Measurements from ENCODE around the gene ITPRIP.

The ITPRIP gene

DNA sequence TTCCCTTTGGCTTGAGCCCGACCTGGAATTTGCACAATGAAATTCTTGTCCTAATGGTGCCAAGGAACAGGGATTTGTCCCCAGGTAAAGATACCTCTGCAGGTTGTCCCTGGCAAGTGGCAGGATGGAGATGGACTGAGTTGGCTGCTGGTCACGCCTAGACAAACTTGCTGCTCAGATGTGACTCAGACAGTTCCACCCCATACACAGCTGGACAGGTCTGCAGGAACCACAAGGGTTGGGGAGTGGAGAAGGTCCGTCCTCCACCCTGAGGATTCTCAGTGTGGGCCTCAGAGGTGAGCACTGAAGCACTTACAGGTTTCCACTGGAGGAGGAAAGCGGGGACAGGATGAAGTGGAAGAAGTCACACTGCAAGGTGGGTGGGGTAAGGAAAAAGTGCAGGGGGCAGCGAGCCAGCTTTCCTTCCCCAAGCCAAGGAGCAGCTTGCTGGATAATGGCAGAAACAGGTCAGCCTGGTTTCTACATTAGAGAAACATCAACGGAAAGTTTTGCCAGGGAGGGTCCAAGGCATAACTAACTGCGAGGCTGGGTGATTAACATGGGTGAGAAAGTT lies 20.5 kb downstream of the ITPRIP start:
- no peaks in the 10 kb centered on the region for H3K4me1 ChIP-seq (ENCODE audit: insufficient read depth, low read length)
- peaks cover 64% of the 10 kb centered on the region for H3K79me2 ChIP-seq (ENCODE audit: insufficient read depth, low read length)
- H3K4me2 ChIP-seq (ENCODE audit: insufficient read depth, low read length), result no peak overlapping the region
- H3K27ac ChIP-seq (ENCODE audit: low read length), result no peak overlapping the region
- peaks cover 94% of the 10 kb centered on the region for H4K20me1 ChIP-seq (ENCODE audit: insufficient read depth, low read length)
- no peaks in the 10 kb centered on the region for H3K27me3 ChIP-seq (ENCODE audit: insufficient read depth, low read length, poor library complexity)
- DNase-seq (no peak), ATAC-seq (ENCODE audit: insufficient read depth, low read depth) (no peak)
- no peak overlapping the region for H2AFZ ChIP-seq (ENCODE audit: low read depth, low read length)
- H3K9ac ChIP-seq (ENCODE audit: low read depth, low read length), result no peak overlapping the region
- peaks cover 35% of the 10 kb centered on the region for H3K36me3 ChIP-seq (ENCODE audit: insufficient read depth, low read length)
- no peak overlapping the region for H3K4me3 ChIP-seq (ENCODE audit: low read depth in 1 of 2, low read length in 2 of 2)
- no peaks in the 10 kb centered on the region for H3K9me3 ChIP-seq (ENCODE audit: insufficient read depth, low read length, severe bottlenecking)
- TF ChIP-seq EZH2 (IDR thresholded peaks at IDR 0.05; ENCODE audit: borderline replicate concordance, low read depth, low read length, severe bottlenecking), result no peak
- TF ChIP-seq, protein P1, sequence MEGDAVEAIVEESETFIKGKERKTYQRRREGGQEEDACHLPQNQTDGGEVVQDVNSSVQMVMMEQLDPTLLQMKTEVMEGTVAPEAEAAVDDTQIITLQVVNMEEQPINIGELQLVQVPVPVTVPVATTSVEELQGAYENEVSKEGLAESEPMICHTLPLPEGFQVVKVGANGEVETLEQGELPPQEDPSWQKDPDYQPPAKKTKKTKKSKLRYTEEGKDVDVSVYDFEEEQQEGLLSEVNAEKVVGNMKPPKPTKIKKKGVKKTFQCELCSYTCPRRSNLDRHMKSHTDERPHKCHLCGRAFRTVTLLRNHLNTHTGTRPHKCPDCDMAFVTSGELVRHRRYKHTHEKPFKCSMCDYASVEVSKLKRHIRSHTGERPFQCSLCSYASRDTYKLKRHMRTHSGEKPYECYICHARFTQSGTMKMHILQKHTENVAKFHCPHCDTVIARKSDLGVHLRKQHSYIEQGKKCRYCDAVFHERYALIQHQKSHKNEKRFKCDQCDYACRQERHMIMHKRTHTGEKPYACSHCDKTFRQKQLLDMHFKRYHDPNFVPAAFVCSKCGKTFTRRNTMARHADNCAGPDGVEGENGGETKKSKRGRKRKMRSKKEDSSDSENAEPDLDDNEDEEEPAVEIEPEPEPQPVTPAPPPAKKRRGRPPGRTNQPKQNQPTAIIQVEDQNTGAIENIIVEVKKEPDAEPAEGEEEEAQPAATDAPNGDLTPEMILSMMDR (IDR thresholded peaks at IDR 0.05; ENCODE audit: borderline replicate concordance, extremely low read depth, low read length, poor library complexity, severe bottlenecking), result no peak

DNA sequence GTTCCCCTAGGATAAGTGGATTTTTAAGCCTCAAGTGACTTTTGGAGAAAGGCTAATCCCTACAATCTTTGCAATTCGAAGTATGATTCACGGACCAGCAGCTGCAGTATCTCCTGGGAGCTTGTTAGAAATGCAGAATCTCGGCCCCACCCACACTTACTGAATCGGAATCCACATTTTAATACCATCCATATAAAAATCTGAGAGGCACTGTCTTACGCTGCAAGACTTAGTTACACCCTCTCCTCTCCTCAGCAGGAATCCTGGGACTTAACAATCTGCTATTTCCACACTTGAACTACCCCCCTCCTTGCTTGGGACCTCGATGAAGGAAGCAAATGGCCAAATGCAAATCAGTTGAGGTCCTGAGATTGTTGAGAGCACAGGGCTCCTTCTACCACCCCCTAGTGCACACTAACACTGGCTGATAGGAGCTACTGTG lies 21.0 kb downstream of the ITPRIP start:
- DNase-seq, result no peak
- H3K9me3 ChIP-seq (ENCODE audit: insufficient read depth, low read length, severe bottlenecking), result no peaks in the 10 kb centered on the region
- TF ChIP-seq, protein P1 (IDR thresholded peaks at IDR 0.05; ENCODE audit: borderline replicate concordance, extremely low read depth, low read length, poor library complexity, severe bottlenecking), result no peak
- TF ChIP-seq EZH2 (IDR thresholded peaks at IDR 0.05; ENCODE audit: borderline replicate concordance, low read depth, low read length, severe bottlenecking), result no peak
- ATAC-seq (ENCODE audit: insufficient read depth, low read depth), result no peak
- no peaks in the 10 kb centered on the region for H3K27me3 ChIP-seq (ENCODE audit: insufficient read depth, low read length, poor library complexity)
- peaks cover 58% of the 10 kb centered on the region for H3K79me2 ChIP-seq (ENCODE audit: insufficient read depth, low read length)
- peaks cover 94% of the 10 kb centered on the region for H4K20me1 ChIP-seq (ENCODE audit: insufficient read depth, low read length)
- H3K4me3 ChIP-seq (ENCODE audit: low read depth in 1 of 2, low read length in 2 of 2), result no peak overlapping the region
- H3K27ac ChIP-seq (ENCODE audit: low read length), result no peak overlapping the region
- peaks cover 40% of the 10 kb centered on the region for H3K36me3 ChIP-seq (ENCODE audit: insufficient read depth, low read length)
- H3K9ac ChIP-seq (ENCODE audit: low read depth, low read length), result no peak overlapping the region
- H3K4me2 ChIP-seq (ENCODE audit: insufficient read depth, low read length), result no peak overlapping the region
- no peaks in the 10 kb centered on the region for H3K4me1 ChIP-seq (ENCODE audit: insufficient read depth, low read length)
- no peak overlapping the region for H2AFZ ChIP-seq (ENCODE audit: low read depth, low read length)

DNA sequence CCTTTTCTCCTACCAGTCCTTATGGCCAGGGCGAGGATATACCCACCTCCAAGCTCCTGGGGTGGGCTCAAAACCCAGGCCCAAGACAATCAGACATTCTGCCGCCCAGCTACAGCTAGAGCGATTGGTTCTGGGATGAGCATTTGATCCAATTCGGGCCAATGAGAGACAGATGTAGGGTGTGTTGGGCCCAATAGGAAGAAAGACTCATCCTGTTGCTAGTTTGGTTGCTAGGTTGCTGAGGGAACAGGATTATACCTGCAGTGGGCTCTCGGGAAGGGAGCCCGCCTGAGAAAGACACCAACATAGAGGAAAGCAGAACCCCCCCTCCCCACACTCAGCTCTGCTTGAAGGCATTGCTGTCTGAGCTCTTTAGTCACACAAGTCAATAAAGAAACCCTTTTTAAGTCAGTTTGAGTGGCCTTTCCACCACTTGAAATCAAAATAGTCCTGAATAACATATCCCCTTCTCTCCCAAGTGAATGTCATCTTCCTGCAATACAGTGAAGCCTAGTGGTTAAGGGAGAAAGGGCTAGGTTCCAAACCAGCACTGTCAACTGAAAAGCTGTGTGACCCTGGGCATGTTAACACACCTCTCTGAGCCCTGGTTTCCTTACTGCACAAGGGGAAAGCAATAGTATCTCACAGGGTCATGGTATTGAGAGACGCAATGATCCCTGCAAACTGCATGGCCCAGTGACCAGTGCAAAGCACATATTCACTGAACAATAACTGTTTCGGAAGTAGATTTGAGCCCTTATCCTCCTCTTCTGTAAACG lies 21.8 kb downstream of the ITPRIP start:
- Histone ChIP-seq H3K27ac (ENCODE audit: low read length) (no peak overlapping the region), H3K27me3 (ENCODE audit: insufficient read depth, low read length, poor library complexity) (no peaks in the 10 kb centered on the region), H4K20me1 (ENCODE audit: insufficient read depth, low read length) (peaks cover 87% of the 10 kb centered on the region), H3K36me3 (ENCODE audit: insufficient read depth, low read length) (peaks cover 41% of the 10 kb centered on the region), H3K79me2 (ENCODE audit: insufficient read depth, low read length) (peaks cover 51% of the 10 kb centered on the region), H3K4me2 (ENCODE audit: insufficient read depth, low read length) (no peak overlapping the region), H3K9ac (ENCODE audit: low read depth, low read length) (no peak overlapping the region), H3K4me3 (ENCODE audit: low read depth in 1 of 2, low read length in 2 of 2) (no peak overlapping the region), H3K9me3 (ENCODE audit: insufficient read depth, low read length, severe bottlenecking) (no peaks in the 10 kb centered on the region), H2AFZ (ENCODE audit: low read depth, low read length) (no peak overlapping the region), H3K4me1 (ENCODE audit: insufficient read depth, low read length) (no peaks in the 10 kb centered on the region)
- ATAC-seq (ENCODE audit: insufficient read depth, low read depth), result no peak
- TF ChIP-seq, protein P1 (IDR thresholded peaks at IDR 0.05; ENCODE audit: borderline replicate concordance, extremely low read depth, low read length, poor library complexity, severe bottlenecking), result no peak
- no peak for TF ChIP-seq EZH2 (IDR thresholded peaks at IDR 0.05; ENCODE audit: borderline replicate concordance, low read depth, low read length, severe bottlenecking)
- no peak for DNase-seq

Data from DND-41 (cell line).